Adrenal gland (tissue), 19 donors: Measurements from ENCODE around the gene TLCD3A. TPM values are rescaled to one million over a fixed set of nuclear protein-coding genes. Genes with fewer than 3 reads are reported as not detected.

Experiments used
- DNase-seq, 7 donors: peaks; one replicate each; pipeline ENCODE4 v3.0.0-alpha.2; 2019 to 2020
- H3K27ac ChIP-seq, 5 donors: fragments of 200-600 bp; sonication (generic) in 4 of 5; 1 replicate in 3 of 5; 2 replicates in 2 of 5; pipeline versions ENCODE4 v1.5.1 to v1.8.0; 2016 to 2020; ENCODE audit warnings: mild to moderate bottlenecking in 1 of 5
- H3K27me3 ChIP-seq: fragments of 200-600 bp; 2 replicates; pipeline ENCODE4 v1.8.0; 2021
- H3K36me3 ChIP-seq, 2 donors: fragments of 200-600 bp; replicated peaks in 1 of 2; 1 replicate in 1 of 2; 2 replicates in 1 of 2; pipeline versions ENCODE4 v1.5.1 to v1.8.0; 2018 to 2022
- H3K4me1 ChIP-seq, 2 donors: fragments of 200-600 bp; replicated peaks in 1 of 2; 1 replicate in 1 of 2; 2 replicates in 1 of 2; pipeline versions ENCODE4 v1.5.1 to v1.8.0; 2018 to 2021
- H3K4me3 ChIP-seq, 4 donors: fragments of 200-600 bp; sonication (generic) in 3 of 4; one replicate each; pipeline ENCODE4 v1.5.1; 2016 to 2018
- H3K9me3 ChIP-seq, 3 donors: fragments of 200-600 bp; sonication (generic) in 1 of 3; replicated peaks in 1 of 3; 1 replicate in 2 of 3; 2 replicates in 1 of 3; pipeline versions ENCODE4 v1.5.1 to v1.8.0; 2016 to 2021
- CTCF ChIP-seq, 6 experiments: fragments of 450-650 bp in 4 of 6; fragments of 200-600 bp in 2 of 6; sonication (generic) in 1 of 6; IDR thresholded peaks; 1 replicate in 5 of 6; 2 replicates in 1 of 6; pipeline versions ENCODE4 v1.5.1 to v1.8.0; 2016 to 2021; ENCODE audit warnings: antibody characterized with exemption in 6 of 6, mild to moderate bottlenecking in 2 of 6, moderate library complexity in 1 of 6
- POLR2A ChIP-seq, 2 donors: fragments of 450-650 bp; IDR thresholded peaks; one replicate each; pipeline ENCODE4 v1.6.1; 2017; ENCODE audit warnings: antibody characterized with exemption in 2 of 2, mild to moderate bottlenecking in 2 of 2, moderate library complexity in 1 of 2
- WGBS, 4 donors: extraction: QIAGEN DNeasy Blood & Tissue Kit in 2 of 4; methylation state at CpG; one replicate each; pipeline versions ENCODE4 v1.1.5 to v1.1.7; 2013 to 2017; 5-methylcytosine and 5-hydroxymethylcytosine counted together
- intact Hi-C, 2 donors: fragments of 100-400 bp; cut with DNase I; formaldehyde crosslinking; loops; one replicate each; pipeline versions ENCODE4 v1.14.1 to v1.15.0; 2022 to 2023
- long read RNA-seq, 10 donors: library from polyadenylated mRNA in 3 of 10; unstranded in 2 of 10; stranded (forward) in 1 of 10; transcript quantifications; one replicate each; pipeline ENCODE4 v2.0.0 and lab custom pipeline, GENCODE V29; 2021 to 2026
- polyA plus RNA-seq, 3 donors: library from polyadenylated mRNA; stranded (reverse); fragments of 200-250 nt in 2 of 3; fragments of 350-450 nt in 1 of 3; fragmentation: Illumina TruSeq in 1 of 3; extraction: RNeasy Lipid Tissue Mini Kit (QIAGEN cat#74804) in 1 of 3; gene quantifications; one replicate each; pipeline ENCODE4 v1.2.3, GENCODE V29; 2013 to 2014
- total RNA-seq, 9 donors: library from RNA; depleted of rRNA in 4 of 9; stranded (reverse); fragments of >200 nt in 4 of 9; fragments of 120-200 nt in 1 of 9; fragmentation: NEBNext Ultra II Directional in 1 of 9; extraction: Animal tissue kit (Norgen Biotek cat#: 25700) in 1 of 9; gene quantifications; one replicate each; pipeline versions ENCODE4 v1.1.0 to v1.2.4, GENCODE V29; 2013 to 2023
- donor health status: healthy with polysubstance abuse.
- donor health status: Bipolar disorder and iron deficiency.
- donor health status: DM: yes; HTN: yes; CAD: no.
- donor health status: DM: no; HTN: no; CAD: no.
- donor health status: DM: no; HTN: no; CAD: no.
- donor health status: DM: yes; HTN: yes; CAD: no.

Gene TLCD3A
- 1 to 10 TPM in 8 of 9 donors, under 1 TPM in 1; 0.72 to 8.7 (median 4.9) TPM for total RNA-seq
- polyA plus RNA-seq = 1 to 10 TPM; 2.2 to 6.6 (median 2.6) TPM
- long read RNA-seq, donor 1, partial matches to known transcripts = 0 of 2 reads
- long read RNA-seq, donor 1, other reads (novel, unspliced or antisense) = 0 of 2 reads
- long read RNA-seq, donor 2 = 0 reads
- long read RNA-seq, donor 3 = 0 reads
- long read RNA-seq, donor 4, partial matches to known transcripts = 0 of 3 reads
- long read RNA-seq, donor 4, other reads (novel, unspliced or antisense) = 1 of 3 reads
- long read RNA-seq, donor 5, transcript FAM57A-202 (5 exons, 2,412 nt) = major isoform, 6 of 8 reads
- long read RNA-seq, donor 5, partial matches to known transcripts = 0 of 8 reads
- long read RNA-seq, donor 5, other reads (novel, unspliced or antisense) = 0 of 8 reads
- long read RNA-seq, donor 6, partial matches to known transcripts = 0 of 3 reads
- long read RNA-seq, donor 6, other reads (novel, unspliced or antisense) = 1 of 3 reads
- long read RNA-seq, donor 7, partial matches to known transcripts = 0 of 3 reads
- long read RNA-seq, donor 7, other reads (novel, unspliced or antisense) = 0 of 3 reads
- long read RNA-seq, donor 8 = 0 reads
- long read RNA-seq, donor 9, partial matches to known transcripts = 0 of 1 reads
- long read RNA-seq, donor 9, other reads (novel, unspliced or antisense) = 0 of 1 reads
- long read RNA-seq, donor 10, partial matches to known transcripts = 0 of 2 reads
- long read RNA-seq, donor 10, other reads (novel, unspliced or antisense) = 0 of 2 reads

GRCh38 chr17:732067-732901 lies at the start of gene TLCD3A:
TLCD3A (plus strand) TSS chr17:732596; CDS start chr17:732648, 52 bp downstream.
- peak within 1 kb of the TSS in 3 of 5 donors; percentile 39 to 71 (median 67) for H3K27ac ChIP-seq
- no peaks in the 10 kb centered on the region for H3K9me3 ChIP-seq
- H3K4me1 ChIP-seq = no peaks in the 10 kb centered on the region
- TF ChIP-seq POLR2A (IDR thresholded peaks at IDR 0.05) = no peak
- no peaks in the 10 kb centered on the region for H3K27me3 ChIP-seq
- peak; percentile 55 to 77 (median 68) for DNase-seq
- intact Hi-C loops = no loop called here
- peak within 1 kb of the TSS in 2 of 4 donors; percentile 67 to 98 for H3K4me3 ChIP-seq
- WGBS, 4 donors = 0 to 1% (median 1%) methylated on average over 23 to 120 of the region's 126 CpGs; no CpG with 5 or more reads in 1 of the 4 donors
- no peaks in the 10 kb centered on the region for H3K36me3 ChIP-seq

- no peak for DNase-seq
- no peak overlapping the region for H3K27ac ChIP-seq
- H3K4me1 ChIP-seq = no peaks in the 10 kb centered on the region
- H3K27me3 ChIP-seq = no peaks in the 10 kb centered on the region
- no peak overlapping the region for H3K4me3 ChIP-seq
- WGBS, 4 donors = 97 to 100% (median 99%) methylated on average over 1 of the region's 1 CpG
- TF ChIP-seq CTCF (IDR thresholded peaks at IDR 0.05) = no peak
- TF ChIP-seq POLR2A (IDR thresholded peaks at IDR 0.05) = no peak
- H3K36me3 ChIP-seq = no peaks in the 10 kb centered on the region
- intact Hi-C loops = no loop called here
- no peaks in the 10 kb centered on the region for H3K9me3 ChIP-seq
Observed at GRCh38 chr17:683040-683439, 49.4 kb upstream of the TLCD3A start.

GRCh38 chr17:683499-684254 lies 48.7 kb upstream of the TLCD3A start:
- intact Hi-C loops = no loop called here
- Histone ChIP-seq H3K9me3 (no peaks in the 10 kb centered on the region), H3K4me1 (no peaks in the 10 kb centered on the region), H3K27me3 (no peaks in the 10 kb centered on the region), H3K4me3 (no peak overlapping the region), H3K27ac (no peak overlapping the region), H3K36me3 (no peaks in the 10 kb centered on the region)
- TF ChIP-seq CTCF (IDR thresholded peaks at IDR 0.05) (no peak), POLR2A (IDR thresholded peaks at IDR 0.05) (no peak)
- no peak for DNase-seq
- WGBS, 4 donors = 93 to 96% (median 95%) methylated on average over 4 of the region's 4 CpGs

- 93 to 96% (median 94%) methylated on average over 6 of the region's 6 CpGs for WGBS, 4 donors
- no peaks in the 10 kb centered on the region for H3K9me3 ChIP-seq
- peaks cover 0 to 4% of the 10 kb centered on the region in 2 donors for H3K36me3 ChIP-seq
- no peak for TF ChIP-seq POLR2A (IDR thresholded peaks at IDR 0.05)
- TF ChIP-seq CTCF (IDR thresholded peaks at IDR 0.05) = no peak
- intact Hi-C loops = no loop called here
- H3K27me3 ChIP-seq = no peaks in the 10 kb centered on the region
- H3K4me1 ChIP-seq = no peaks in the 10 kb centered on the region
- DNase-seq = no peak
- H3K4me3 ChIP-seq = no peak overlapping the region
- no peak overlapping the region for H3K27ac ChIP-seq
Observed at GRCh38 chr17:685006-685405, 47.4 kb upstream of the TLCD3A start.
